Activated CD8-positive, alpha-beta memory T cell treated with anti-CD3 and anti-CD28 coated beads for 4 hours (primary cell): ENCODE measurements around the gene IGSF8.
"Not testable (repeated sequence)": the region's sequence is repeated elsewhere in the genome, so short reads cannot be mapped to it uniquely, and the experiment has no call there.

Source experiments
- DNase-seq, 2 donors: peaks; one replicate each; pipeline ENCODE4 v3.0.0-alpha.2; 2020; ENCODE audit warnings: low read depth in 2 of 2

The IGSF8 gene

GRCh38 chr1:160068225-160068624 is 30.2 kb downstream of the IGSF8 start:
- no peak for DNase-seq

GRCh38 chr1:160066829-160067745 is 31.3 kb downstream of the IGSF8 start:
- DNase-seq: no peak

- DNase-seq: no peak
Observed at GRCh38 chr1:160064746-160065145, 33.7 kb downstream of the IGSF8 start.

GRCh38 chr1:160064164-160064563 is 34.3 kb downstream of the IGSF8 start:
- DNase-seq: no peak

- no peak for DNase-seq
Observed at GRCh38 chr1:160063176-160063575, 35.2 kb downstream of the IGSF8 start.

- DNase-seq: no peak
Observed at GRCh38 chr1:160062230-160062532, 36.2 kb downstream of the IGSF8 start.

- DNase-seq: no peak
Observed at GRCh38 chr1:160061369-160062229, 36.8 kb downstream of the IGSF8 start.

GRCh38 chr1:160058087-160058486 is 40.3 kb downstream of the IGSF8 start:
- no peak for DNase-seq

GRCh38 chr1:160056648-160057169 is 41.7 kb downstream of the IGSF8 start:
- DNase-seq: no peak

GRCh38 chr1:160053548-160054365 is 44.7 kb downstream of the IGSF8 start:
- DNase-seq: no peak

GRCh38 chr1:160052936-160053335 is 45.5 kb downstream of the IGSF8 start:
- DNase-seq: no peak

GRCh38 chr1:160050619-160051018 is 47.8 kb downstream of the IGSF8 start:
- DNase-seq: no peak

- not testable (repeated sequence) for DNase-seq
Observed at GRCh38 chr1:160050182-160050581, 48.2 kb downstream of the IGSF8 start.

- no peak for DNase-seq
Observed at GRCh38 chr1:160049101-160049500, 49.3 kb downstream of the IGSF8 start.

GRCh38 chr1:160048335-160048734 is 50.1 kb downstream of the IGSF8 start:
- DNase-seq: no peak

GRCh38 chr1:160047111-160047991 is 51.1 kb downstream of the IGSF8 start:
- no peak for DNase-seq

GRCh38 chr1:160046494-160047110 is 51.8 kb downstream of the IGSF8 start:
- no peak for DNase-seq

GRCh38 chr1:160045653-160046052 is 52.8 kb downstream of the IGSF8 start:
- no peak for DNase-seq

- DNase-seq: no peak
Observed at GRCh38 chr1:160043543-160043942, 54.9 kb downstream of the IGSF8 start.
